Measurements from ENCODE around the gene NELFB.

NELFB gene

DNA sequence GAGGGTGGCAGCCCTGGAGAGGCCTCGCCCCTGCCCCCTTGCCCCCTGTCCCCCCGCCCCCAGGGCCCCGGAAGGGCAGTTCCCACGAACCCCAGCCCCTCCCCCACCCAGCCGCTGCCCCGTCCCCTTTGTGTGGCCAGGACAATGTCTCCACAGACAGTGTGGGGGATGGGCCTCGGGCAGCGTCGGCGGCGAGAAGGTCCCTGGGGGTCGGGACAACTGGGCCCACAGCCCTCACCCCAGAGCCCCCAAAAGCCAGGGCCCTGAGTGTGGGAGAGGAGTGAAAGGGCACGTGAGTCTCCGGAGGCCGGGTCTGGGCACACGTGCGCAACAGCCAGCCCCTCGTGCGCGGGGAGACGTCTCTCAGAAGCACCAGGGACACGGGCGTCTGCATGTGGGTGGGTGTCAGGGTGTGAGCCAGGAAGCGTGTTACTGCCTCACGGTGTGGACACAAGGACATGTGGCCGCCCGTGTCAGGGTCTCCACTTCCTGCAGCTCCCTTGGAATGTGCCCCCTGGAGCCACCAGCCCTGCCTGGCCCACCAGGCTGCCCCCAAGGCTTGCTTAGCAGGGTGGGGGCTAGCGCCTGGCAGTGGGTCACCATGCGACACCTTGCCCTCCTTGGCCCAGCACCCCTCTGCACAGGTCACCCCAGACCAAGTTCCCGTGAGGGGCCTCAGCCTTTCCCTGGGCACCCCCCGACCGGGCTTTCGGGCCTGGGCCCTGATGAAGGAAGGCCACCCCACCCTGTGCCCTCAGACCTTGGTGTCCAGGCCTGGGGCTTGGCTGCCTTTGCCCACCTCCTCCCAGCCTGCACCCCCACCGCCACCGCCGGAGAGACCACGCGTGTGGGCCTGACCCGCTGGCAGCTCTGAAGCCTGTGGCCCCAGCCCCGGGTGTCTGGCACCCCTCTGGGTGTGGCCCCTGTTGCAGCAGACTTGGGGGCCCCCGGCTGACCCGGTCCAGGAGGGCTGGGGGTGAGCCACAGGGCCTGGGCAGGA, 59.7 kb downstream of the NELFB start:
- DNase-seq: no peak

DNA sequence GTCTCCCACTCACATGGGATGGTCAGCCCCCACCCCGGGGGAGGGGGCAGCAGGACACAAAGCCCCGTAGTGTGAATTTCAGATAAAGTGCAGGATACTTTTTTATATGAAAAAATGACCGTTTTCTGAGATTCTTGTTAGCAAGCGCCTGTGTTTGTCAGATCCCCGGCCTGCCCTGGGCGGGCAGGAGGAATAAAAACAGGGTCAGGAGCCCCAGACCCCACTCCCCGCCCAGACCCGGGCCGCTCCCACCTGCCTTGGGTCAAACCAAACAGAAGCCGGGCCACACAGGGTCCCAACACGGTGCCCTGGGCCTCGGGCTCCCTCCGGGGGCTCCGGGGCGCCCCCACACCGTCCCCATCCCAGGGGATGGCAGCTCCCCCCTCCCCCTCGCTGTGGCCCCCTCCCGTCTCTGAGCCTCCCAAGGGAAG, 60.5 kb downstream of the NELFB start:
- no peak for DNase-seq

DNA sequence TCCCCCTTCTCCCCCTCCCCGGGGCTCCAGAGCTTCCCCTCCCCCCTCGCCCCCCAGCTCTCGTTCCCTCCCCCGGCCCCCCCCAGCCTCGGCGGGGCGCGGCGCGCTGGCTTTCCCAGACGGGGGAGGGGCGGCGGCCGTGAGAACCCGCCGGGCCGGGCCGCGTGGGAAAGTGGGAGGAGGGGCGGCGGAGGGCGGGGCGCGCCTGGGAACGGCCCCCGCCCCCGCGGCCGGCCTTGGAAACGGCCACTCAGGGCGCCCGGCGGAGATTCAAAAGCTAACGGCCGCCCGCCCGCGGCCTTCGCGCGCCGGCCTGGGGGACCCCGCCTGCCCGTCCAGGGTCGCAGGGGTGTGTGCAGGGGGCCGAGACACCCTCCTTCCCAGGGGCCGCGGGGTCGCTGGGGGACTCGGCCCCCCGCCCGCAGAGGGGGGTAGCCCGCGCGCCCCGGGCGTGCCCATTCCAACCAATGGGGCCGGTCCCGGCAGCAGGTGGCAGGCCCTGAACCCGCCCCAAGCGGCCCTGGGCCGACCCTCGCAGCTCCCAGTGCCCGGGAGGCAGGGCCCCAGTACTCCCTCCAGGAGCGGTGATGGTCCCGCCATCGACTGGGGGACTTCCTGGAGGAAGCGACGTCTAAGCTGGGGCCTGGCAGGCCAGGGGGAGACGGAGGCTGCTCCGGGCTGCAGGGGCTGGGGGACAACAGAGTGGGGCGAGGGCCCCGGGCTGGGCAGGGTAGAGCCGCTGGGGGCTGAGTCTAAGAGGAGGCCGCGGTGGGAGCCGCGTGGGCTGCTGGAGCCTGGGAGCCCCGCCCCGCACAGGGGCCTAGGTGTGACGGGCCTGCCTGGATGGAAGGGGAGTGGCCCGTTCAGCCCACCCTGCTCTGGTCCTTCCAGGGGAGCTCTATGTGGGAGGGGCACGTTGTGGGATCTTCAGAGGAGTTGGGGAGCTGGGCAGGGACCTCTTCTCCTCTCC, 61.2 kb downstream of the NELFB start:
- DNase-seq: no peak

DNA sequence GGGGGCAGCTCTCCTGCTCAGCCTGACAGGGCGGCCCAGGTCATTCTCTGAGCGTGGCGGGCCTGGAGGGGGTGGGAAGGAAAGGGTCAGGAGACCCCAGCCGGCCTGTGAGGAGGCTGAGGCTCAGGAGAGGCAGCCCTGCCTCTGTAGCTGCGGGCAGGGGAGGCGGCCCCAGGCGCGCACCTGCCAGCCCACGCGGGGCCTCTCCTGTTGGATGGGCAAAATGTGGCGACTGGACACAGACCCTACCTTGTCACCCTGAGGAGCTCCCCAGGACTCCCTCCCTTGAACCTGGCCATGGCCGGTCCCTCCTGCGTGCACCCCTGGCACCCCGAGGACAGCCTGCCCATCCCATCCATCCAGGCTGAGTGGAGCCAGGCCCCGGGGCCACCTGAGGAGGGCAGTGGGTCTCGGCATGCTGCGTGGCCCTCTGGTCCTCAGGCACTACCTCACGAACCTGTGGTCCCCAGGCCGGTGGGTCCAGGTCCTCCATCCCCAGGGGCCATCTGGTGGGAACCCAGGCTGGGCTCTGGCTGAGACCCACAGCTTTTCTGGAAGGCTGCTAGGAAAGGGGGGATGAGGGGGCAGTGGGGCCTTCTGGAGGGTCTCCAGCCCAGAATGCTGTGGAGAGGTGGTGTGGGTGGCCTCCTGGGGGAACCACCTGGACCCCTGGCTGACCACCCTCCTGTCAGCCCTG, 62.0 kb downstream of the NELFB start:
- no peak for DNase-seq

DNA sequence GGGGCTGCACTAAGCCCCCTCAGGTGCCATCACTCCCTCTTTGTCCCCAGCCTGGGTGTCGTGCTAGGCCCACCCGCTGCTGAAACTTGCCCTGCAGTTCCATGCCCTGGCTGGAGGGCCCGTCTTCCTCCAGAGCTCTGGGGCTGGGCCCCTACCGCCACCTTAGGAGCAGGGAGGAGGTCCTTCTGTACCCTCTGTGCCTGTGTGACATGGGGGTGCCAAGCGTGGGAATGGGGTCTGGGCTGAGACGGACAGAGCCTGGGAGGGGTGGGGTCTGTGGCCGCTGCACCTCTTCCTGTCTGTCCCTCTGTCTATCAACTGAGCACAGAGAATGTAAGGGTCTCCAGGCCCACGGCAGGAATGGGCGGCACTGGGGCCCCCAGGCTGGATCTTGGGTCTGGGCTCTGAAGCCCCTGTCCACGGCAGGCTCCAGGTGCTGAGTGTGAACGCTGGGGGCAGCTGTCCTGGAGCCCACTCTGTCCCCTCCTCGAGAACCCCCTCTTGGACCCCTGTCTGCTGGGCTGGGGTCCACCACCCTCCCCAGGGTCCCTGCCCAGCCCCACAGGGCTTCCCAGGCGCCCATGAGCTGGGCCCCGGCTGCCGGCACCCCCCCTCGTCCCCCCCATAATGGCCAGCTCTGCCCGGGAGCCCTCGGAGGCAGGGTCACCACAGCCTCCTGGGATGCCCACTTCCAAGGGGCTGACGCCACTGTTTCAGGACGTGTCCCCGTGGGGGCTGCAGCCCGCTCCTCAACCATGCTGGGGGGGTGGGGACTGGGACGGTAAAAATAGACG, 62.8 kb downstream of the NELFB start:
- no peak for DNase-seq

DNA sequence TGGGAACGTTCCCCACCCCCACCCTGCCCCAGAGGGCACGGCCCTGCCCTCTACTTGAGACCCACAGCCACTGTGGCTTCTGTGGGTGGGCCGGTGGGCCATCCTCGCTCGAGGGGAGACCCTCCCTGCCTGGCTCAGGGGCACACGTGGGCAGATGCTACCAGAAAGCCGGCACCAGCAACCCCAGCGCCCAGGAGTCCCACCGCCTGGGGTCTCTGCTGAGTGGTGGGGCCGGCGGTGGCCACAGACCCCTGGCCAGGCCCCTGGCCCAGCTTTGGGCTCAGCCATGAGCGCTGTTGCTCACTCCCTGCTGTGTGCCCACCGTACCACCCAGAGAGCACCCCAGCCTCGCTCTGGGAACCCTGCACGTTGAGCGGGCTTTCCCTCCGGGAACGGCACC, 63.5 kb downstream of the NELFB start:
- DNase-seq: no peak

DNA sequence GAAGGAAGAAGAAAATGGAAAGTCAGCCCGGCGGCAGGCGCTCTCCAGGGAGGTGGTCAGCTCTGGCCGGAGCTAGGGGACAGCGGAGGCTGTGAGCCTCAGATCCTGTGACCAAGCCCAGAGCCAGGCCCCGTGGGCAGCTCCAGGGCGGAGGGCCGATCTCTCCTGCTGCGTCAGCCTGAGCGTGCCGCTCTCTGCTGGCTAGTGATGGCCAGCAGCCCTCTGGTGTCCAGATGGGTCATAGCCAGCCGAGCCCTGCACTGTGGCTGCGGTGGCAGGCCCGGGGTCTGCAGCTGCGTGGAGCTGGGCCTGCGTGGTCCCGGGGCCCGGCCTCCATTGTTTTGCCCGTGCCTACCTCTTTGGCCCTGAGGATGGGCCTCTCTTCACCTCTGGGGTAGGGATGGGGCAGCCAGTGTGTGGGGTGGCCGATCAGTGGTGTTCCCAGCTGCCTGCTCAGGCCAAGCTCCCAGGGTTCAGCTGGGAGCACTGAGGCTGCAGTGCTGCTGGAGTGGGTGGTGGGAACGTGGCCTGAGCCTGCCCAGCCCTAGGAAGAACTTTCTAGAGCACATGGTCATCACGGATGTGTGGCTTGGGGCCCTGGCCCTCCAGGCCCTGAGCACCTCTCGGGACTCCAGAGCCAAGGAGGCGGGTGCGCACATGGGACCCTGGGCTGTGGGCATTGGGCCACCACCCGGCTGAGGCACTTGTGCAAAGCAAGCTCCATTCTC, 64.0 kb downstream of the NELFB start:
- no peak for DNase-seq

DNA sequence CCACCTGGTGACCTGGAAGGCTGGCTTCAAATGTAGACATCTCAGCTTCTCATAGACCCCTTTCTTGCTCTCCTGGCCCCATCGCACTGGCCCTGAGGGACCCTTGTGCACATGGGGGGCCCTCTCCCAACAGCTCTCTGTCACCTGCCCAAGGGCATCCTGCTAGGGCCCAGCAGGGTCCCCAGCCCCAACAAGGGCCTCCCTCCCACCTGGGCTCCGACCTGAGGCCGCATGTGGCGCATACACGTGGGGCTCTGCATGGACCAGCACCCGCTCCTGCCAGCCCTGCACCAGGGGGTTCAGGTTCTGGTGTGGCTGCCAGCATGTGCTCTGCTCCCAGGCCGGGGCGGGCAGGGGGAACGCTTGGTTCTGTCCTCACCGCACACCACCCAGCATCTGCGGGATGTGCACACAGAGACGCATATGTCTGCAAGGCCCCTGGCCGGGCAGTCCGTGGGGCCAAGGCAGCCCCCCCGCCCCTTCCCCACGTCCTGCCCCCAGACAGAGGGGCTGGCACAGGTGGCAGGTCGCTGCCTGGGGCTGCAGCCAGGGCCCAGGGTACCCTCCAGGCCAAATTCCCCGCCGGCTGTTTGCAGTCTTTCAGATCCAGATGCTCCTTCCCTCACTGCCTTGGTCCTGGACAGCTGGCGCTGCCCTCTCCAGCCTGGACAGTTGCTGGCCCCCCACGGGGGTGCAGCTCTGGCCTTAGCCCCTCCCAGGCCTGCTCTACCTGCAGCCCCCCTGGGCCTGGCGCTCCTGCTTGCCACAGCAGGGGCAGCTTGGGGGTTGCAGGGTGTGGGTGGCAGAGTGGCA, 64.8 kb downstream of the NELFB start:
- no peak for DNase-seq

DNA sequence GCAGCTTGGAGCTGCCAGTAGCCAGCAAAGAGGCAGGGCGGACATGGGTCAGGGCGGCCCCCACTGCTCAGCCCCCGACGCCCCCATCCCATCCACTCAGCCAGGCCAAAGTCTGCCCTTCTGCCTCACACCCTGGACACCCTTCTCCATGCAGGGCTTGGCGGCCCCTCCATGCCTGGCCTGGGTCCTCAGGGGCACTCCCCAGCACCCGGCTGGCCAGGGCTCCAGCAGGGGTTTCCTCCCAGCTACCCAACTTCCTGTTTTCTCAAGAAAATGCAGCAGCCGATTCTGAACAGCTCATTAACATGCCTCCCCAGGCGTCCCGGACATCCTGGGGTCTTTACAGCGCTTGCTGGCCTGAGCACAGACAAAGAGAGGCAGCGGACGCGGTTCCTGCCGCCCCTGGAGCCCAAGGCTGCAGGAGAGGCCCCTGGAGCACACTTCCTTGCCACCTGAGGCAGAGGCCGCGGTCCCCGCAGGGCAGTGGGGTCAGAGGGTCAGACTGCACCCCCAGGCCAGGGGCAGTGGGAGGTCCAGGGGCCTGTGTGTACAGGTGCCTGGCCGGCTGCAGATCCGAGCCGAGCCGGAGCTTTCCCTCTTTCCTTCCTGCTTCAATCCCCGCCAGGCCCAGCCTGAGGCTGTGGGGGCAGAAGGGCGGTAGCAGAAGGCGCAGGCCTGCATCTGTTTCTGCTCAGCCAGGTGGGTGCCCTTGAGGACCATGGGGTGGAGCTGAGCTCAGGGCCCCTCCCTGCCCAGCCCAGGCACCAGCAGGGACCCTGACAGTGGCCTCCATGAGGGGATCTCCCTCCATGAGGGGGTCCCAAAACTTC, 65.6 kb downstream of the NELFB start:
- DNase-seq: peak in 1 of 5 experiments; percentile 67

DNA sequence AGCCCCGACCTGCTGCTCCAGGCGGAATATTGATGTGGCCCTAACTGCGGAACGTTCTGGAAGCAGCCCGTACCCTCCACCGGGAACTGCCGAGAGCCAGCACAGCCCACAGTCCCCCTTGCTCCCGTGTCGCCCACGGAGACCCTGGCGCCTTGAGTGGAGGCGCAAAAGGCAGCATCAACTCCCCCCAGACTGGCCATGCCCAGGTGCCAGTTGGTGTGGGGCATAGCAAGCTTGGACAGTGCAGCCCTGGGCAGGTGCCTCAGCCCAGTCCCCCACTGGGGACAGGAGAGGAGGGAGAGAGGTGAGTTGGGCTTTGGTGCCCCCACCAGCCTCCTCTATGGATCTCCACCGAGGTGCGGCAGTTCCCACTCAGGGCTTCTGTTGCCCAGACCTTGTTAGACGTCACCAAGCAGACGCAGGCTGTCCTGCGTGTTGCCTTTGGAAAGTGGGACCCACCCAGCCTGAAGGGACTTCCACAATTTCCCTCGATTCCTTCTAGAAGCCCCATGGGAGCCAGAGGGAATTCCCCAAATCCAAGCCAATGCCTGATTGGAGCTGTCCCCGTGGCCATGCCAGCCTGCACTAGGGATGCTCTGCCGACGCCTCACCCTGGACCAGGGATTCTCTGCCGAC, 66.7 kb downstream of the NELFB start:
- DNase-seq: no peak

All from T-helper 2 cell (primary cell).